ENCODE data around the gene OCA2. TPM values are rescaled to one million over a fixed set of nuclear protein-coding genes. Genes with fewer than 3 reads are reported as not detected.

The OCA2 gene
- total RNA-seq, 1 donor from 2014 or later: 2.8 TPM

- Mint-ChIP-seq H3K27me3 (no peaks in the 10 kb centered on the region), H3K4me3 (no peak overlapping the region), H3K4me1 (ENCODE audit: unreplicated experiment) (no peaks in the 10 kb centered on the region), H3K27ac (no peak overlapping the region), H3K9me3 (no peaks in the 10 kb centered on the region), H3K36me3 (no peaks in the 10 kb centered on the region)
- no peak for DNase-seq (ENCODE audit: extremely low spot score, unreplicated experiment)
- no peak for TF ChIP-seq CTCF (conservative IDR thresholded peaks at IDR 0.05)
Observed at GRCh38 chr15:27835233-27835939, 263.7 kb downstream of the OCA2 start.

- H3K4me3 Mint-ChIP-seq: no peak overlapping the region
- no peaks in the 10 kb centered on the region for H3K9me3 Mint-ChIP-seq
- no peaks in the 10 kb centered on the region for H3K27me3 Mint-ChIP-seq
- no peak overlapping the region for H3K27ac Mint-ChIP-seq
- no peak for DNase-seq (ENCODE audit: extremely low spot score, unreplicated experiment)
- no peaks in the 10 kb centered on the region for H3K36me3 Mint-ChIP-seq
- H3K4me1 Mint-ChIP-seq (ENCODE audit: unreplicated experiment): no peaks in the 10 kb centered on the region
- TF ChIP-seq CTCF (conservative IDR thresholded peaks at IDR 0.05): no peak
Observed at GRCh38 chr15:27834684-27835083, 264.4 kb downstream of the OCA2 start.

- no peak for DNase-seq (ENCODE audit: extremely low spot score, unreplicated experiment)
- Mint-ChIP-seq H3K36me3 (no peaks in the 10 kb centered on the region), H3K4me1 (ENCODE audit: unreplicated experiment) (no peaks in the 10 kb centered on the region), H3K4me3 (no peak overlapping the region), H3K27ac (no peak overlapping the region), H3K9me3 (no peaks in the 10 kb centered on the region), H3K27me3 (no peaks in the 10 kb centered on the region)
- TF ChIP-seq CTCF (conservative IDR thresholded peaks at IDR 0.05): no peak
Observed at GRCh38 chr15:27833974-27834373, 265.1 kb downstream of the OCA2 start.

DNA sequence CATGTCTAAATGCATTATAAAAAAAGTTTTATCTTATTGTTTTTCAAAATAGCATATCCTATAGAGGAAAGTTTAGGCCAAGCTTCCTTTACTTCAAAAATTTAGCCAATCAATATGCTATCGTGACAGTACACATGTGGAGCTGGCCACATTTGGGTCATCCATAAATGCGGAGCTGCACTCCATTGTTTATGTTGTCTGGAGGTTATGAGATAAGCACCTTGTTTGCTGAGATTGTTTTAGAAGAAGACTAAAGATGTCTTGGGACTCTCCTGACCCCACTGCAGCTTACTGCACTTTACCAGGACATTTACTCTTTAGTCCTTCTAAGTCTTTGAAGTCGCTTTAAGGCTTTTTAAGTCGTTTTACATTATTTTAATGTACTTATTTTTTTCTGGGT is 265.9 kb downstream of the OCA2 start:
- H3K9me3 Mint-ChIP-seq: no peaks in the 10 kb centered on the region
- no peak overlapping the region for H3K4me3 Mint-ChIP-seq
- no peak for TF ChIP-seq CTCF (conservative IDR thresholded peaks at IDR 0.05)
- no peak overlapping the region for H3K27ac Mint-ChIP-seq
- H3K36me3 Mint-ChIP-seq: no peaks in the 10 kb centered on the region
- H3K4me1 Mint-ChIP-seq (ENCODE audit: unreplicated experiment): no peaks in the 10 kb centered on the region
- no peak for DNase-seq (ENCODE audit: extremely low spot score, unreplicated experiment)
- H3K27me3 Mint-ChIP-seq: no peaks in the 10 kb centered on the region

GRCh38 chr15:27832237-27832596 is 266.9 kb downstream of the OCA2 start:
- Mint-ChIP-seq H3K27ac (no peak overlapping the region), H3K27me3 (no peaks in the 10 kb centered on the region), H3K9me3 (no peaks in the 10 kb centered on the region), H3K4me3 (no peak overlapping the region), H3K36me3 (no peaks in the 10 kb centered on the region), H3K4me1 (ENCODE audit: unreplicated experiment) (no peaks in the 10 kb centered on the region)
- TF ChIP-seq CTCF (conservative IDR thresholded peaks at IDR 0.05): no peak
- no peak for DNase-seq (ENCODE audit: extremely low spot score, unreplicated experiment)

Data from type B pancreatic cell (in vitro differentiated cells).